SJSA1 (cell line): Measurements from ENCODE around the gene CEP112. TPM values are rescaled to one million over a fixed set of nuclear protein-coding genes. Genes with fewer than 3 reads are reported as not detected.
"Not testable (repeated sequence)": the region's sequence is repeated elsewhere in the genome, so short reads cannot be mapped to it uniquely, and the experiment has no call there.

ENCODE experiments used
- DNase-seq, 2 experiments: peaks; one replicate each; pipeline ENCODE4 v3.0.0-alpha.2; 2015 to 2020; ENCODE audit warnings: low spot score in 2 of 2, low read depth in 1 of 2
- H3K27ac ChIP-seq: fragments of 250-450 bp; sonication (Bioruptor Pico); 2 replicates; pipeline ENCODE4 v1.5.1; 2020; ENCODE audit warnings: mild to moderate bottlenecking, moderate library complexity
- H3K27me3 ChIP-seq: fragments of 250-450 bp; sonication (Bioruptor Pico); replicated peaks from 2 replicates; pipeline ENCODE4 v1.5.1; 2020; ENCODE audit warnings: mild to moderate bottlenecking, moderate library complexity
- H3K36me3 ChIP-seq: fragments of 250-450 bp; sonication (Bioruptor Pico); 2 replicates; pipeline ENCODE4 v1.5.1; 2020; ENCODE audit warnings: mild to moderate bottlenecking
- H3K4me1 ChIP-seq: fragments of 250-450 bp; sonication (Bioruptor Pico); replicated peaks from 2 replicates; pipeline ENCODE4 v1.6.1; 2021; ENCODE audit warnings: mild to moderate bottlenecking
- H3K4me3 ChIP-seq: fragments of 250-450 bp; sonication (Bioruptor Pico); 2 replicates; pipeline ENCODE4 v1.5.1; 2020; ENCODE audit warnings: mild to moderate bottlenecking
- H3K9me3 ChIP-seq: fragments of 250-450 bp; sonication (Bioruptor Pico); replicated peaks from 2 replicates; pipeline ENCODE4 v1.5.1; 2020; ENCODE audit warnings: mild to moderate bottlenecking
- total RNA-seq: library from RNA; depleted of rRNA; stranded (reverse); fragments of >200 nt; shearing (Covaris generic); gene quantifications from 2 replicates; pipeline ENCODE4 v1.2.3, GENCODE V29; 2014

The CEP112 gene
- total RNA-seq, 1 experiment from 2014 or later, result 9.6 TPM

GRCh38 chr17:65807361-65807760 lies 384.6 kb downstream of the CEP112 start:
- H3K36me3 ChIP-seq, result no peaks in the 10 kb centered on the region
- no peak overlapping the region for H3K4me3 ChIP-seq
- no peak overlapping the region for H3K27ac ChIP-seq
- DNase-seq, result no peak
- H3K4me1 ChIP-seq, result no peaks in the 10 kb centered on the region
- peaks cover 9% of the 10 kb centered on the region for H3K9me3 ChIP-seq
- H3K27me3 ChIP-seq, result no peaks in the 10 kb centered on the region

DNA sequence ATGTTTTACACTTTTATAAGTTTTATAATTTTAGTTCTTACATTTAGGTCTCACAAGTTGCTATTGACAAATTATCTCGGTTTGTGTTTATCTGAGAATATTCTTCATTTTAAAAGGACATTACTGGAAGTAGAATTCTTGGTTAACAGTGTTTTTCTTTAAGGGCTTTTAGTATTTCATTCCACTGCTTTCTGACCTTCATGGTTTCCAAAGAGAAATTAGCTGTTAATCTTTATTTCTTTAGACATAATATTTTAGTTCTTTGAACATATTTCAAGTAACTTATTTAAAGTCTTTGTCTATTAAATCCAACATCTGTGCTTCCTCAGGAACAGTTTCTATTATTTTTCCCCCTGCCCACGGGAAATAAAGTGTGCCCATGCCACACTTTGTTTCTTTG lies 390.4 kb downstream of the CEP112 start:
- H3K27ac ChIP-seq, result no peak overlapping the region
- H3K36me3 ChIP-seq, result no peaks in the 10 kb centered on the region
- no peaks in the 10 kb centered on the region for H3K27me3 ChIP-seq
- DNase-seq, result no peak
- peaks cover 11% of the 10 kb centered on the region for H3K9me3 ChIP-seq
- H3K4me3 ChIP-seq, result no peak overlapping the region
- H3K4me1 ChIP-seq, result no peaks in the 10 kb centered on the region

DNA sequence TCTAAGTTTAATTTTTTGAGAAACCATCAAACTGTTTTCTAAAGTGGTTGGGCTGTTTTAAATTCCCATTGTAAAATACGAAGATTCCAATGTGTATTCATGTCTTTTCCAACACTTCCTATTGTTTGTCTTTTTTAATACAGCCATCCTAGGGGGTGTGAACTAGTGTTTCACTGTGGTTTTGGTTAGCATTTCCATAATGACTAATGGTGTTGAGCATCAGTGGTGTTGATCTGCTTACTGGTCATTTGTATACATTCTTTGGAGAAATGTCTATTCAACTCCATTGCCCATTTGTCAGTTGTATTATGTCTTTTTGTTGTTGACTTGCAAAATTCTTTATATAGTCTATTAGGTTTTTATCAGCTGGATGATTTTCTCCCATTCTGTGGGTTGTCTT lies 391.3 kb downstream of the CEP112 start:
- H3K36me3 ChIP-seq, result no peaks in the 10 kb centered on the region
- DNase-seq, result no peak
- no peaks in the 10 kb centered on the region for H3K27me3 ChIP-seq
- peaks cover 11% of the 10 kb centered on the region for H3K9me3 ChIP-seq
- no peak overlapping the region for H3K4me3 ChIP-seq
- no peak overlapping the region for H3K27ac ChIP-seq
- no peaks in the 10 kb centered on the region for H3K4me1 ChIP-seq

- H3K9me3 ChIP-seq, result peaks cover 11% of the 10 kb centered on the region
- H3K27me3 ChIP-seq, result no peaks in the 10 kb centered on the region
- DNase-seq, result no peak
- no peaks in the 10 kb centered on the region for H3K4me1 ChIP-seq
- no peak overlapping the region for H3K4me3 ChIP-seq
- no peaks in the 10 kb centered on the region for H3K36me3 ChIP-seq
- no peak overlapping the region for H3K27ac ChIP-seq
These were observed 392.1 kb downstream of the CEP112 start for GRCh38 chr17:65799869-65800268.

- no peaks in the 10 kb centered on the region for H3K27me3 ChIP-seq
- no peak overlapping the region for H3K27ac ChIP-seq
- H3K36me3 ChIP-seq, result no peaks in the 10 kb centered on the region
- no peak for DNase-seq
- no peaks in the 10 kb centered on the region for H3K4me1 ChIP-seq
- no peak overlapping the region for H3K4me3 ChIP-seq
- peaks cover 11% of the 10 kb centered on the region for H3K9me3 ChIP-seq
These were observed 392.5 kb downstream of the CEP112 start for GRCh38 chr17:65799454-65799853.

DNA sequence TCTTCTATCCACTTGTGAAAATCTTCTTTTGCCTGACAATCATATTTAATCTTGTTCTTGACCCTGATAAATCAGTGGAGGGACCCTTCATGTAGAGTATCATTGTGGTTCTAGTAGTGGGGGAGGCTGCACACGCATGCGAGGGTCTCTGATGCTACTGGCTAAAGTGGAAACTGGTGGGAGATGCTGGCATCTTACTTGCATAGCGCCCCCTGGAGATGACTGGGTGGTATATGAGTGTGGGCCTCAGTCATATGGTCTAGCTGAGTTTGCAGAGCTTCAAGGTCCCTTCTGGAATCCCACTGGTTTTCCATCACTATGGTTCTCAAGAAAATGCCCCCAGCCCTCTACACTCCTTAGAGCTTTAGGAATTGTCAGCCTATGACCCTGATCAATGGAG lies 394.1 kb downstream of the CEP112 start:
- no peak for DNase-seq
- H3K36me3 ChIP-seq, result no peaks in the 10 kb centered on the region

DNA sequence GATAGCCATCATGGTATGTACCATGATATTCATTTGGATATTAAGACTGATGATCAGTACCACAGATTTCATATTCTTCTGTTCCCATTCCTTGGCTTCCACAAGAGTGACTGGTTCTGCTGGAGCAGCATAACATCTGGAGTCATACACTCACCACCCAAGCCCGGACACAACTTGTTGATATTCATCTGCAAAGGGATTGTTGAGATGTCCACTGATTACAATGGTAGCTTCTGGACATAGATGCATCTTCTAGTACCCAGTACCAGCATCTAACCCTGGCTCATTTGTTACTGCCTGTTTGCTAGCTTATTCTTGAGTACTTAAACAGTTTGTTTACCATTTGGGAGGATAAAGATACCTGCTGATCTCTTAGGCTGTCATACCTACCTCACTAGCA lies 394.8 kb downstream of the CEP112 start:
- Histone ChIP-seq H3K9me3 (peaks cover 5% of the 10 kb centered on the region; the same call in 1 of the 2 replicates), H3K4me1 (no peaks in the 10 kb centered on the region), H3K4me3 (no peak overlapping the region), H3K27me3 (no peaks in the 10 kb centered on the region), H3K36me3 (no peaks in the 10 kb centered on the region), H3K27ac (no peak overlapping the region)
- DNase-seq, result no peak

More for the DNA sequence above, 394.1 kb downstream of the CEP112 start:
- no peaks in the 10 kb centered on the region for H3K4me1 ChIP-seq
- no peak overlapping the region for H3K4me3 ChIP-seq
- no peaks in the 10 kb centered on the region for H3K27me3 ChIP-seq
- no peak overlapping the region for H3K27ac ChIP-seq
- H3K9me3 ChIP-seq, result peaks cover 11% of the 10 kb centered on the region

- Histone ChIP-seq H3K36me3 (no peaks in the 10 kb centered on the region), H3K27me3 (no peaks in the 10 kb centered on the region), H3K9me3 (no peaks in the 10 kb centered on the region), H3K4me3 (no peak overlapping the region), H3K27ac (no peak overlapping the region), H3K4me1 (no peaks in the 10 kb centered on the region)
- DNase-seq, result peak in 1 of 2 experiments; percentile 32
These were observed 397.4 kb downstream of the CEP112 start for GRCh38 chr17:65794572-65794971.

DNA sequence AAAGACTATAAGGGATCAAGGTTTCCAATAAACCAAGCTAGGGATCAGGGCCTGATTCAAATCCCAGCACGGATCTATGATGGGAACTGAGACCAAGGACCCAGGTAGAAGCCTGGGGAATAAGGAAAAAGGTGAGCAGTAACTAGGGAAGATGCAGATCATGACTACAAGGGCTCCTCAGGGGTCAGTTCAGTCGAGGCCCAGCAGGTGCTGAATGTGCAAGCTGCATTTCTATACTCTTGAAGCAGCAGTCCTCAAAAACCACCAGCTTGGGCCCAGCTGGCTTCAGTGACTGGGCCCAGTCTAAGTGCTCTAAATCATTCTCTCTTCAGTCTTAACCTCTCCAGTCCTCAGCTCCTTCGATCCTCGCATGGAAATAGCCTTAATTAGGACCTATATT lies 401.7 kb downstream of the CEP112 start:
- H3K27ac ChIP-seq, result no peak overlapping the region
- no peak for DNase-seq

GRCh38 chr17:65787503-65787902 lies 404.4 kb downstream of the CEP112 start:
- peaks cover 23% of the 10 kb centered on the region for H3K4me1 ChIP-seq
- DNase-seq, result no peak
- no peaks in the 10 kb centered on the region for H3K27me3 ChIP-seq
- no peak overlapping the region for H3K4me3 ChIP-seq
- H3K27ac ChIP-seq, result no peak overlapping the region
- H3K9me3 ChIP-seq, result no peaks in the 10 kb centered on the region
- no peaks in the 10 kb centered on the region for H3K36me3 ChIP-seq

More for the DNA sequence above, 401.7 kb downstream of the CEP112 start:
- Histone ChIP-seq H3K4me1 (peaks cover 7% of the 10 kb centered on the region), H3K36me3 (no peaks in the 10 kb centered on the region), H3K4me3 (no peak overlapping the region), H3K27me3 (no peaks in the 10 kb centered on the region), H3K9me3 (no peaks in the 10 kb centered on the region)

- H3K4me1 ChIP-seq, result peaks cover 23% of the 10 kb centered on the region
- no peak overlapping the region for H3K4me3 ChIP-seq
- no peaks in the 10 kb centered on the region for H3K36me3 ChIP-seq
- H3K9me3 ChIP-seq, result no peaks in the 10 kb centered on the region
- H3K27ac ChIP-seq, result no peak overlapping the region
- H3K27me3 ChIP-seq, result no peaks in the 10 kb centered on the region
- no peak for DNase-seq
These were observed 405.5 kb downstream of the CEP112 start for GRCh38 chr17:65786479-65786878.

- Histone ChIP-seq H3K4me1 (peaks cover 23% of the 10 kb centered on the region), H3K36me3 (no peaks in the 10 kb centered on the region), H3K27ac (peak overlapping the region; percentile 73), H3K4me3 (no peak overlapping the region), H3K27me3 (no peaks in the 10 kb centered on the region), H3K9me3 (no peaks in the 10 kb centered on the region)
- peak in 1 of 2 experiments; percentile 96 for DNase-seq
These were observed 406.8 kb downstream of the CEP112 start for GRCh38 chr17:65785109-65785508.

- H3K27ac ChIP-seq, result peak overlapping the region; percentile 73
These were observed 408.0 kb downstream of the CEP112 start for GRCh38 chr17:65783845-65784334.

GRCh38 chr17:65782104-65782706 lies 409.7 kb downstream of the CEP112 start:
- not testable (repeated sequence) for H3K36me3 ChIP-seq, H3K27ac ChIP-seq, DNase-seq, H3K27me3 ChIP-seq, H3K4me3 ChIP-seq, H3K9me3 ChIP-seq
- peaks cover 23% of the 10 kb centered on the region for H3K4me1 ChIP-seq

More at GRCh38 chr17:65783845-65784334, 408.0 kb downstream of the CEP112 start:
- H3K9me3 ChIP-seq, result no peaks in the 10 kb centered on the region
- H3K36me3 ChIP-seq, result no peaks in the 10 kb centered on the region
- DNase-seq, result peak in 1 of 2 experiments; percentile 89
- H3K27me3 ChIP-seq, result no peaks in the 10 kb centered on the region
- H3K4me1 ChIP-seq, result peaks cover 23% of the 10 kb centered on the region
- no peak overlapping the region for H3K4me3 ChIP-seq

GRCh38 chr17:65780111-65780510 lies 411.8 kb downstream of the CEP112 start:
- Histone ChIP-seq H3K4me3 (no peak overlapping the region), H3K36me3 (no peaks in the 10 kb centered on the region), H3K9me3 (no peaks in the 10 kb centered on the region), H3K27ac (no peak overlapping the region), H3K4me1 (peaks cover 17% of the 10 kb centered on the region), H3K27me3 (no peaks in the 10 kb centered on the region)
- no peak for DNase-seq
